Medulla oblongata (tissue), 1 donor: ENCODE results near the gene NTPCR.
"Not testable (repeated sequence)": the region's sequence is repeated elsewhere in the genome, so short reads cannot be mapped to it uniquely, and the experiment has no call there.

ENCODE experiments used
- DNase-seq: peaks from one replicate; pipeline ENCODE4 v3.0.0-alpha.2; 2015; ENCODE audit errors: extremely low spot score

NTPCR gene

GRCh38 chr1:232927166-232927565, 23.2 kb upstream of the NTPCR start:
- not testable (repeated sequence) for DNase-seq

- no peak for DNase-seq
Observed at GRCh38 chr1:232927830-232928505, 22.4 kb upstream of the NTPCR start.

GRCh38 chr1:232932486-232933425, 17.7 kb upstream of the NTPCR start:
- DNase-seq = no peak

- no peak for DNase-seq
Observed at GRCh38 chr1:232936941-232937340, 13.5 kb upstream of the NTPCR start.

GRCh38 chr1:232937741-232938375, 12.6 kb upstream of the NTPCR start:
- no peak for DNase-seq

- no peak for DNase-seq
Observed at GRCh38 chr1:232938926-232939325, 11.5 kb upstream of the NTPCR start.

- DNase-seq = no peak
Observed at GRCh38 chr1:232939748-232940147, 10.7 kb upstream of the NTPCR start.

GRCh38 chr1:232940262-232940661, 10.1 kb upstream of the NTPCR start:
- no peak for DNase-seq

- no peak for DNase-seq
Observed at GRCh38 chr1:232942413-232943294, 7.8 kb upstream of the NTPCR start.

GRCh38 chr1:232943679-232944252, 6.6 kb upstream of the NTPCR start:
- DNase-seq = no peak

- DNase-seq = no peak
Observed at GRCh38 chr1:232944347-232944746, 6.1 kb upstream of the NTPCR start.

GRCh38 chr1:232949636-232950196, 695 bp upstream of the NTPCR start:
- DNase-seq = no peak

GRCh38 chr1:232951180-232951579, 769 bp downstream of the NTPCR start:
- peak; percentile 19 for DNase-seq

- DNase-seq = no peak
Observed at GRCh38 chr1:232951605-232952004, 1.2 kb downstream of the NTPCR start.

- DNase-seq = peak; percentile 33
Observed at GRCh38 chr1:232952514-232953499, 2.4 kb downstream of the NTPCR start.

- no peak for DNase-seq
Observed at GRCh38 chr1:232954594-232955365, 4.4 kb downstream of the NTPCR start.

GRCh38 chr1:232956081-232956480, 5.7 kb downstream of the NTPCR start:
- DNase-seq = no peak

GRCh38 chr1:232958067-232958466, 7.7 kb downstream of the NTPCR start:
- no peak for DNase-seq
